Stomach (tissue), 9 donors: Measurements from ENCODE around the gene MLXIPL. TPM values are rescaled to one million over a fixed set of nuclear protein-coding genes. Genes with fewer than 3 reads are reported as not detected.

Experiments
- DNase-seq, 2 donors: peaks; one replicate each; pipeline versions ENCODE4 v3.0.0 to v3.0.0-alpha.2; 2013 to 2019
- H3K27ac ChIP-seq, 5 donors: fragments of 200-600 bp in 4 of 5; sonication (generic) in 4 of 5; one replicate each; pipeline ENCODE4 v1.5.1; 2013 to 2019; ENCODE audit warnings: mild to moderate bottlenecking in 1 of 5, moderate library complexity in 1 of 5
- H3K27me3 ChIP-seq, 3 donors: fragments of 200-600 bp; sonication (generic); one replicate each; pipeline ENCODE4 v1.5.1; 2017 to 2019; ENCODE audit warnings: mixed run types in 1 of 3
- H3K36me3 ChIP-seq, 4 donors: fragments of 200-600 bp; sonication (generic); 1 replicate in 3 of 4; 2 replicates in 1 of 4; pipeline ENCODE4 v1.5.1; 2016 to 2019
- H3K4me1 ChIP-seq, 4 donors: fragments of 200-600 bp; sonication (generic); one replicate each; pipeline ENCODE4 v1.5.1; 2016 to 2019
- H3K4me3 ChIP-seq, 4 donors: fragments of 200-600 bp; sonication (generic) in 3 of 4; one replicate each; pipeline ENCODE4 v1.5.1; 2016 to 2019; ENCODE audit warnings: mild to moderate bottlenecking in 1 of 4
- H3K9me3 ChIP-seq, 4 donors: fragments of 200-600 bp; sonication (generic); one replicate each; pipeline ENCODE4 v1.5.1; 2016 to 2019
- CTCF ChIP-seq, 7 experiments: fragments of 450-650 bp in 4 of 7; fragments of 200-600 bp in 3 of 7; sonication (generic) in 3 of 7; IDR thresholded peaks; one replicate each; pipeline ENCODE4 v1.5.1; 2016 to 2019; ENCODE audit warnings: antibody characterized with exemption in 7 of 7, control low read depth in 2 of 7, mild to moderate bottlenecking in 1 of 7
- EP300 ChIP-seq: sonication (generic); formaldehyde crosslinking; IDR thresholded peaks from one replicate; pipeline ENCODE4 v1.6.1; 2017; ENCODE audit warnings: antibody characterized with exemption
- POLR2A ChIP-seq, 4 donors: fragments of 450-650 bp; IDR thresholded peaks; one replicate each; pipeline ENCODE4 v1.6.1; 2016; ENCODE audit warnings: antibody characterized with exemption in 4 of 4, control low read depth in 2 of 4, mild to moderate bottlenecking in 1 of 4, moderate library complexity in 1 of 4
- POLR2AphosphoS5 ChIP-seq, 3 donors: sonication (generic); formaldehyde crosslinking; IDR thresholded peaks; one replicate each; pipeline ENCODE4 v1.6.1; 2016; ENCODE audit warnings: antibody characterized with exemption in 3 of 3
- WGBS, 5 donors: extraction: QIAGEN DNeasy Blood & Tissue Kit in 3 of 5; methylation state at CpG; one replicate each; pipeline versions ENCODE4 v1.1.5 to v1.1.7; 2013 to 2018; 5-methylcytosine and 5-hydroxymethylcytosine counted together
- intact Hi-C: fragments of 100-400 bp; cut with DNase I; formaldehyde crosslinking; loops from one replicate; pipeline ENCODE4 v1.15.1; 2023; ENCODE audit warnings: low total_unique reads
- polyA plus RNA-seq, 3 donors: library from polyadenylated mRNA; stranded (reverse); fragments of 200-250 nt; gene quantifications; one replicate each; pipeline ENCODE4 v1.2.3, GENCODE V29; 2013
- total RNA-seq, 5 donors: library from RNA; depleted of rRNA; stranded (reverse); fragments of >200 nt; gene quantifications; one replicate each; pipeline versions ENCODE4 v1.1.0 to v1.2.3, GENCODE V29; 2014 to 2016
- donor health status: healthy with polysubstance abuse.
- donor health status: Bipolar disorder and iron deficiency.
- donor health status: healthy.

The MLXIPL gene
- total and polyA plus RNA-seq, 8 donors, result 2.4 to 102 (median 9.2) TPM

- WGBS, 5 donors, result 45 to 63% (median 55%) methylated on average over 3 of the region's 3 CpGs
- H3K27ac ChIP-seq, result no peak overlapping the region
- TF ChIP-seq POLR2A (IDR thresholded peaks at IDR 0.05), result no peak
- no peak for TF ChIP-seq POLR2AphosphoS5 (IDR thresholded peaks at IDR 0.05)
- no peak for TF ChIP-seq CTCF (IDR thresholded peaks at IDR 0.05)
- TF ChIP-seq EP300, result no peak
- H3K36me3 ChIP-seq, result no peaks in the 10 kb centered on the region
- no peak for DNase-seq
- no peak overlapping the region for H3K4me3 ChIP-seq
- peaks cover 0 to 11% (median 3%) of the 10 kb centered on the region in 4 donors for H3K4me1 ChIP-seq
- peaks cover 0 to 38% (median 4%) of the 10 kb centered on the region in 3 donors for H3K27me3 ChIP-seq
- intact Hi-C loops, result no loop called here
- peaks cover 0 to 14% (median 8%) of the 10 kb centered on the region in 4 donors for H3K9me3 ChIP-seq
These were observed 14.6 kb upstream of the MLXIPL start for GRCh38 chr7:73638911-73639310.

- Histone ChIP-seq H3K27ac (no peak overlapping the region), H3K27me3 (peaks cover 0 to 46% (median 4%) of the 10 kb centered on the region in 3 donors), H3K4me3 (no peak overlapping the region), H3K9me3 (no peaks in the 10 kb centered on the region), H3K36me3 (no peaks in the 10 kb centered on the region), H3K4me1 (peaks cover 0 to 11% (median 3%) of the 10 kb centered on the region in 4 donors)
- TF ChIP-seq CTCF (IDR thresholded peaks at IDR 0.05), result no peak
- TF ChIP-seq POLR2AphosphoS5 (IDR thresholded peaks at IDR 0.05), result no peak
- TF ChIP-seq POLR2A (IDR thresholded peaks at IDR 0.05), result no peak
- no peak for TF ChIP-seq EP300
- intact Hi-C loops, result no loop called here
- 87 to 94% (median 87%) methylated on average over 8 of the region's 8 CpGs for WGBS, 5 donors
- DNase-seq, result no peak
These were observed 11.3 kb upstream of the MLXIPL start for GRCh38 chr7:73635428-73636200.

DNA sequence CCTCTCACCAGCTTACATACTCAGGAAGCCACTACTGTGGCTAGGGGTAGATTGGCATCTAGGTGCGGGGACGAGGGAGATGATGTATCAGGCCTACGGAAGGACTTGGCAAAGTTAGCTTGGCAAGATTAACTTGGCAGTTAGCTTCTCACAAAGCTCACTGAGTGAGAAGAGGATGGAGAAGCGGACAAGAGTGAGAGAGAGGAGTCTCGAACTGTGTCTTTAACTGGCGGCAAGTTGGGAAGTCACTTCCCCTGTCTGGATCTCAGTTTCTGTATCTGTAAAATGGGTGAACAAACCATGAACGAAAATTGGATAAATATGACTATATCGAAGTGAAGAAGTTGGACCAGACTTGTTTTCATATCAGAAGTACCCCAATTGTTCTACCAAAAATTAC, 9.5 kb upstream of the MLXIPL start:
- Histone ChIP-seq H3K4me3 (no peak overlapping the region), H3K9me3 (no peaks in the 10 kb centered on the region), H3K27me3 (peaks cover 0 to 60% (median 4%) of the 10 kb centered on the region in 3 donors), H3K36me3 (no peaks in the 10 kb centered on the region), H3K4me1 (peaks cover 0 to 17% (median 3%) of the 10 kb centered on the region in 4 donors), H3K27ac (no peak overlapping the region)
- DNase-seq, result no peak
- 76 to 87% (median 83%) methylated on average over 8 of the region's 8 CpGs for WGBS, 5 donors
- TF ChIP-seq POLR2AphosphoS5 (IDR thresholded peaks at IDR 0.05) (no peak), CTCF (IDR thresholded peaks at IDR 0.05) (no peak), EP300 (no peak), POLR2A (IDR thresholded peaks at IDR 0.05) (no peak)
- intact Hi-C loops, result no loop called here

DNA sequence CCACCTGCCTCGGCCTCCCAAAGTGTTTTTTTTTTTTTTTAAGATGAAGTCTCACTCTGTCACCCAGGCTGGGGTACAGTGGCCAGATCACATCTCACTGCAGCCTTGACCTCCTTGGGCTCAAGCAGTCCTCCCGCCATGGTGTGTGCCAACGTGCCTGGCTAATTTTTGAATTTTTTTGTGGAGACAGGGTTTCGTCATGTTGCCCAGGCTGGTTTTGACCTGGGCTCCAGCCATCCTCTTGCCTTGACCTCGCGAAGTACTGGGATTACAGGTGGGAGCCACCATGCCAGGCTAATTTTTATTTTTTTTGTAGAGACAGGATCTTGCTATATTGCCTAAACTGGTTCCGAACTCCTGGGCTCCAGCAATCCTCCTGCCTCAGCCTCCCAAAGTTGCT, 9.0 kb upstream of the MLXIPL start:
- no peaks in the 10 kb centered on the region for H3K9me3 ChIP-seq
- no peak for TF ChIP-seq EP300
- no peak for TF ChIP-seq CTCF (IDR thresholded peaks at IDR 0.05)
- TF ChIP-seq POLR2A (IDR thresholded peaks at IDR 0.05), result no peak
- TF ChIP-seq POLR2AphosphoS5 (IDR thresholded peaks at IDR 0.05), result no peak
- intact Hi-C loops, result no loop called here
- no peaks in the 10 kb centered on the region for H3K36me3 ChIP-seq
- no peak overlapping the region for H3K4me3 ChIP-seq
- H3K27me3 ChIP-seq, result peaks cover 0 to 66% (median 9%) of the 10 kb centered on the region in 3 donors
- 74 to 95% (median 84%) methylated on average over 7 of the region's 7 CpGs for WGBS, 5 donors
- no peak for DNase-seq
- peaks cover 0 to 17% (median 3%) of the 10 kb centered on the region in 4 donors for H3K4me1 ChIP-seq
- H3K27ac ChIP-seq, result no peak overlapping the region
